Activated naive CD8-positive, alpha-beta T cell treated with anti-CD3 and anti-CD28 coated beads, Interleukin-2, amount 50 U/mL, for 24 hours (primary cell): Measurements from ENCODE around the gene CLN5.
"Not testable (repeated sequence)": the region's sequence is repeated elsewhere in the genome, so short reads cannot be mapped to it uniquely, and the experiment has no call there.

Experiments used
- ATAC-seq: fragments of 150-1000 bp; cut with Tn5 transposase; one replicate; pipeline ENCODE4 v1.10.0; 2021
- DNase-seq: peaks from one replicate; pipeline ENCODE4 v3.0.0; 2021
- H3K27ac Mint-ChIP-seq: one replicate; pipeline ENCODE4 v1.8.0; 2021; ENCODE audit warnings: mild to moderate bottlenecking, mixed read lengths
- H3K27me3 Mint-ChIP-seq: one replicate; pipeline ENCODE4 v1.8.0; 2021; ENCODE audit warnings: mixed read lengths
- H3K36me3 Mint-ChIP-seq: one replicate; pipeline ENCODE4 v1.8.0; 2021; ENCODE audit warnings: low read depth, mixed read lengths
- H3K4me1 Mint-ChIP-seq: one replicate; pipeline ENCODE4 v1.8.0; 2021; ENCODE audit warnings: mixed read lengths
- H3K4me3 Mint-ChIP-seq: one replicate; pipeline ENCODE4 v1.8.0; 2021; ENCODE audit warnings: mild to moderate bottlenecking, moderate library complexity, mixed read lengths
- H3K9me3 Mint-ChIP-seq: one replicate; pipeline ENCODE4 v1.8.0; 2021; ENCODE audit warnings: mixed read lengths

The CLN5 gene

GRCh38 chr13:76991796-76992547 lies at the start of gene CLN5:
Gene CLN5 (plus strand): TSS chr13:76992081. CDS start chr13:76992099, 18 bp downstream.
- peaks cover 39% of the 10 kb centered on the region for H3K4me1 Mint-ChIP-seq
- peak within 1 kb of the TSS; percentile 93 for H3K27ac Mint-ChIP-seq
- peaks cover 16% of the 10 kb centered on the region for H3K36me3 Mint-ChIP-seq
- peaks cover 7% of the 10 kb centered on the region for H3K27me3 Mint-ChIP-seq
- ATAC-seq (peak; percentile 94), DNase-seq (peak; percentile 93)
- H3K9me3 Mint-ChIP-seq: no peaks in the 10 kb centered on the region
- peak within 1 kb of the TSS; percentile 95 for H3K4me3 Mint-ChIP-seq

DNA sequence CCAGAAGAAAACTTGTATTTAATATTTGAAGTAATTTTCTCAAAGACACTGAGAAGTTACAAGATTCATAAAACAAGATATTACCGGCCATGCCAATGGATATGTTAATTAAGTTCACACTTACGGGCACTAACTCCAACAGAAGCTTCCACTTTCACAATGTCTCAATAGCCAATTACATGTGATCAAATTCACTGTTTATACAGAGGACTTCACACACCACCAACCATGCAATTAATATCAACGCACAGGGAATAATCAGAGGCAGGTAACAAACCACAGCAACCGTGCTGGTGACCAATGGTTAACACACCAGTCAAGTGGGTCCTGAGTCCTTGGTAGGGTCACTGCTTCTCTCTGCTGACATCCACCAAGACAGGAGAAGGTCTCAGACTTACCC lies 49.5 kb upstream of the CLN5 start:
- H3K27ac Mint-ChIP-seq: no peak overlapping the region
- no peak overlapping the region for H3K4me3 Mint-ChIP-seq
- ATAC-seq (no peak), DNase-seq (no peak)
- H3K9me3 Mint-ChIP-seq: peaks cover 4% of the 10 kb centered on the region
- H3K27me3 Mint-ChIP-seq: no peaks in the 10 kb centered on the region
- H3K36me3 Mint-ChIP-seq: no peaks in the 10 kb centered on the region
- H3K4me1 Mint-ChIP-seq: no peaks in the 10 kb centered on the region

DNA sequence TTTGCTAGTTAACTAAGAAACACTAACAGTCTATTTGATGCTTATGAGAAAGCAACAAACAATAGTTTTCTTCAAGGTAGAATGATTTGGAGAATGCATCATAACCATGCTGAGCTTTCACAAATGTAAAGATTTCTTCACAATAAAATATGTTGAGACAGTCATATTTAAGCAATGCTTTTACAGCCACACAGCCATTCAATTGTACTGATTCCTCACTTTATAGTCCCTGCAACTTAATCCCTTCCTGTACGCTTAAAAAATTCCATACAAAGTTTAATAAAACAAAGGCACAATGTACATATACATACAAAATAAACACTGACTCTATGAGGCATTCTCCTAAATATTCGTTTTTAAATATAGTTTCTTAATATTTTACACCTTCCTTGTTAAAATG lies 48.2 kb upstream of the CLN5 start:
- ATAC-seq: no peak
- Mint-ChIP-seq H3K4me3 (no peak overlapping the region), H3K4me1 (no peaks in the 10 kb centered on the region), H3K36me3 (no peaks in the 10 kb centered on the region), H3K9me3 (peaks cover 4% of the 10 kb centered on the region), H3K27ac (no peak overlapping the region), H3K27me3 (no peaks in the 10 kb centered on the region)
- no peak for DNase-seq

DNA sequence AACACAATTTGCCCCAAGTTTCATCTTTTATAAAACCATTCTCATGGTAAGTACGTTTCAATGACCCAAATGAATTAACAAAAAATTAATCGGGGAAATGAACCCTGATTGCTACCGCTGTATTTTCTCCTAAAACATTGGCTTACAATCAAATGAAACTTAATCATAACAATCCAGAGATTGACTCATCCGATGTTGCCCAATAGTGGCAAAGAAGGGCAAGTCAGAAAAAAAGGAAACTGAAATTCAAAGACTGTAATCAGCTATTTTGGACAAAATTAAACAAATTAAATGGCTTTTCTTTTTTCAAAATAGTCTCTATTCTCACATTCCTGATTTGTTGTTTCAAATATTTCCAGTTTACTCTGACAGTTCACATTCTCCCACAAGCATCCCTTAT lies 47.4 kb upstream of the CLN5 start:
- DNase-seq (no peak), ATAC-seq (no peak)
- H3K27ac Mint-ChIP-seq: no peak overlapping the region
- no peaks in the 10 kb centered on the region for H3K27me3 Mint-ChIP-seq
- no peaks in the 10 kb centered on the region for H3K4me1 Mint-ChIP-seq
- no peaks in the 10 kb centered on the region for H3K36me3 Mint-ChIP-seq
- H3K4me3 Mint-ChIP-seq: no peak overlapping the region
- peaks cover 4% of the 10 kb centered on the region for H3K9me3 Mint-ChIP-seq

GRCh38 chr13:76948149-76948548 lies 43.7 kb upstream of the CLN5 start, which contains the start of gene ACOD1:
Gene ACOD1 (plus strand): TSS chr13:76948511. CDS start chr13:76948559, 48 bp downstream.
- H3K4me1 Mint-ChIP-seq: no peaks in the 10 kb centered on the region
- no peaks in the 10 kb centered on the region for H3K36me3 Mint-ChIP-seq
- H3K4me3 Mint-ChIP-seq: no peak within 1 kb of the TSS
- DNase-seq: no peak
- no peak within 1 kb of the TSS for H3K27ac Mint-ChIP-seq
- peaks cover 4% of the 10 kb centered on the region for H3K9me3 Mint-ChIP-seq
- peaks cover 12% of the 10 kb centered on the region for H3K27me3 Mint-ChIP-seq
- no peak for ATAC-seq

- no peak for ATAC-seq
- no peaks in the 10 kb centered on the region for H3K36me3 Mint-ChIP-seq
- DNase-seq: no peak
- H3K9me3 Mint-ChIP-seq: peaks cover 4% of the 10 kb centered on the region
- H3K4me1 Mint-ChIP-seq: no peaks in the 10 kb centered on the region
- no peak overlapping the region for H3K27ac Mint-ChIP-seq
- peaks cover 18% of the 10 kb centered on the region for H3K27me3 Mint-ChIP-seq
- H3K4me3 Mint-ChIP-seq: no peak overlapping the region
These were observed 41.8 kb upstream of the CLN5 start for GRCh38 chr13:76950101-76950500.

- ATAC-seq (no peak), DNase-seq (no peak)
- Mint-ChIP-seq H3K4me1 (no peaks in the 10 kb centered on the region), H3K36me3 (no peaks in the 10 kb centered on the region), H3K9me3 (peaks cover 9% of the 10 kb centered on the region), H3K27ac (no peak overlapping the region), H3K27me3 (peaks cover 18% of the 10 kb centered on the region), H3K4me3 (no peak overlapping the region)
These were observed 37.9 kb upstream of the CLN5 start for GRCh38 chr13:76953968-76954367.

GRCh38 chr13:76954538-76954937 lies 37.3 kb upstream of the CLN5 start:
- H3K36me3 Mint-ChIP-seq: no peaks in the 10 kb centered on the region
- ATAC-seq (no peak), DNase-seq (no peak)
- H3K27me3 Mint-ChIP-seq: peaks cover 18% of the 10 kb centered on the region
- no peak overlapping the region for H3K4me3 Mint-ChIP-seq
- no peak overlapping the region for H3K27ac Mint-ChIP-seq
- H3K4me1 Mint-ChIP-seq: no peaks in the 10 kb centered on the region
- H3K9me3 Mint-ChIP-seq: peaks cover 13% of the 10 kb centered on the region

DNA sequence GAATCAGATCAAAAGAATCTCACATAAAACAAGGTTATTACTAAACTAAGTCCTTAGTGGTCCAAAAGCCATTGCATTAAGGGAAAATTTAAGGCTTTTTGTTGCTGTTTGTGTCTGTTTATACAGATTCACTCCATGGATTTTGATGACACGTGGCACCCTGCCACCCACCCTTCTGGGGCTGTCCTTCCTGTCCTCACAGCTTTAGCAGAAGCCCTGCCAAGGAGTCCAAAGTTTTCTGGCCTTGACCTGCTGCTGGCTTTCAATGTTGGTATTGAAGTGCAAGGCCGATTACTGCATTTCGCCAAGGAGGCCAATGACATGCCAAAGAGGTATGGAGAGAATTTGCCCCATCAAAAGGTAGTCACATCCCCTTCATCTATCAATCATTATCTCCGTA lies 36.7 kb upstream of the CLN5 start:
- Mint-ChIP-seq H3K4me3 (no peak overlapping the region), H3K4me1 (no peaks in the 10 kb centered on the region), H3K9me3 (peaks cover 15% of the 10 kb centered on the region), H3K27me3 (peaks cover 18% of the 10 kb centered on the region), H3K27ac (no peak overlapping the region), H3K36me3 (peaks cover 2% of the 10 kb centered on the region)
- DNase-seq (no peak), ATAC-seq (no peak)

DNA sequence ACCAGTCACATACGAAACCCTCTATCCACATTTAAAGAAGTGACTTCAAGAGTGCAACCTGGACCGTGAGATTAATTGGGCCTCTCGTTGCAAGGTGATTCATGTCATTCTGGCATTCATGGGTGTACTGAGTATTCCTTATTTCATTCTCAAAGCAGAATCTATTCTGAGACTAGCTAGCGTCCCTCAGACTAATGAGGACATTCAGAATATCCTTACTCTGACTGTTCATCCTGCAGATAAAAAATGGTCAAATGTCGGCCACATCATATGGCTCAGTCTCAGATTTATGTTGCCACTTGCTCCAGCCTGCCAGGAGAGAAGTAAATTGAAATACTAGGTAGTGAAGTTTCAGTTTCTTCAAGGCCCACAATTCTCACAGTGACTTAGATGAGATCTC lies 36.2 kb upstream of the CLN5 start:
- H3K27ac Mint-ChIP-seq: no peak overlapping the region
- DNase-seq (no peak), ATAC-seq (no peak)
- H3K4me1 Mint-ChIP-seq: no peaks in the 10 kb centered on the region
- H3K4me3 Mint-ChIP-seq: no peak overlapping the region
- peaks cover 20% of the 10 kb centered on the region for H3K9me3 Mint-ChIP-seq
- peaks cover 14% of the 10 kb centered on the region for H3K27me3 Mint-ChIP-seq
- H3K36me3 Mint-ChIP-seq: peaks cover 3% of the 10 kb centered on the region

DNA sequence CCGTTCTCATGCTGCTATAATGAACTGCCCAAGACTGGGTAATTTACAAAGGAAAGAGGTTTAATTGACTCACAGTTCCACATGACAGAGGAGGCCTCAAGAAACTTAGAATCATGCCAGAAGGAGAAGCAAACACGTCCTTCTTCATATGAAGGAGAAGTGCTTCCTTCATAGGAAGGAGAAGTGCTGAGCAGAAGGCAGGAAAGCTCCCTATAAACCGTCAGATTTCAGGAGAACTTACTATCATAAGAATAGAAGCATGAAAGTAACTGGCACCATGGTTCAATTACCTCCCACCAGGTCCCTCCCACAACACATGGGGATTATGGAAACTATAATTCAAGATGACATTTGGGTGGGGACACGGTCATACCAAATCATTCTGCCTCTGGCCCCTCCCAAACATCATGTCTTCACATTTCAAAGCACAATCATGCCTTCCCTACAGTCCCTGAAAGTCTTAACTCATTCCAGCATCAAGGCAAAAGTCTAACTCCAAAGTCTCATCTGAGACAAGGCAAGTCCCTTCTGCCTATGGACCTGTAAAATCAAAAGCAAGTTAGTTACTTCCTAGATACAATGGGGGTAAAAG lies 32.9 kb upstream of the CLN5 start:
- no peaks in the 10 kb centered on the region for H3K4me1 Mint-ChIP-seq
- DNase-seq (no peak), ATAC-seq (no peak)
- peaks cover 4% of the 10 kb centered on the region for H3K36me3 Mint-ChIP-seq
- H3K27ac Mint-ChIP-seq: no peak overlapping the region
- peaks cover 28% of the 10 kb centered on the region for H3K9me3 Mint-ChIP-seq
- no peaks in the 10 kb centered on the region for H3K27me3 Mint-ChIP-seq
- H3K4me3 Mint-ChIP-seq: no peak overlapping the region

- H3K27ac Mint-ChIP-seq, DNase-seq, H3K36me3 Mint-ChIP-seq, ATAC-seq, H3K27me3 Mint-ChIP-seq, H3K4me1 Mint-ChIP-seq, H3K4me3 Mint-ChIP-seq: not testable (repeated sequence)
- peaks cover 28% of the 10 kb centered on the region for H3K9me3 Mint-ChIP-seq
These were observed 32.1 kb upstream of the CLN5 start for GRCh38 chr13:76959734-76960133.

DNA sequence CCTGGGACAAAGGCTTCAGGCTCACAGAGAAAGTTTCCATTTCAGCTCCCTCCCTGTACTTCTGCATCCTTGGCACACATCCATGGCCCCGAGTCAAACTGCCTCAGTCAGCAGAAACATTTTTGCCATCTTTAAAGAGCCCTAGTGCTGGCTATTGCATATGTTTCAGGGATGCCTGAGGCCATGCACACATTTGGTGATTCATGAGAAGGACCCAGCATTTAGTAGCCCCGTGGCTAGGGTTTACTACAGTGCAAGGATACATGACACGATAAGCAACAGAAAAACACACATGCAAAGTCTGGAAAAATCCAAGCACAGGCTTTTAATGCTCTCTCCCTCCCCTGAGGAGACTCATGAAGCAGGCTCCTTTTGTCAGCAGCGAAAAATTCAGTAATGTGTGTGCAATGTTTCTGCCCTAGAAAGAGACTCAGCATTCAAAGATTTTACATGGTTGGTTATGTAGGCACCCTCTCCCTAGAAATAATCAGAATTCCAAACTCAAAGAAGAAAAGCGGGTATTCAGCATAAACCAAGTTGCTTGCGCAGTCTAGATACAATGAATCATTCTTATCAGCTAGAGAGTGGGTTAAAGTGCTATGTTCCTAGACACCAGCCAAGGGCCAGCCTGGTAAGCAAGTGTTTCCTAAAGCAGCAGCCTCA lies 26.0 kb upstream of the CLN5 start:
- DNase-seq (no peak), ATAC-seq (no peak)
- Mint-ChIP-seq H3K27ac (no peak overlapping the region), H3K9me3 (peaks cover 6% of the 10 kb centered on the region), H3K36me3 (no peaks in the 10 kb centered on the region), H3K4me1 (no peaks in the 10 kb centered on the region), H3K27me3 (peaks cover 6% of the 10 kb centered on the region), H3K4me3 (no peak overlapping the region)

GRCh38 chr13:76967031-76967430 lies 24.9 kb upstream of the CLN5 start:
- Mint-ChIP-seq H3K27ac (no peak overlapping the region), H3K4me1 (no peaks in the 10 kb centered on the region), H3K9me3 (no peaks in the 10 kb centered on the region), H3K36me3 (no peaks in the 10 kb centered on the region), H3K27me3 (peaks cover 6% of the 10 kb centered on the region), H3K4me3 (no peak overlapping the region)
- ATAC-seq (no peak), DNase-seq (no peak)

- no peak overlapping the region for H3K4me3 Mint-ChIP-seq
- H3K27me3 Mint-ChIP-seq: peaks cover 11% of the 10 kb centered on the region
- H3K9me3 Mint-ChIP-seq: no peaks in the 10 kb centered on the region
- DNase-seq: no peak
- H3K4me1 Mint-ChIP-seq: no peaks in the 10 kb centered on the region
- no peaks in the 10 kb centered on the region for H3K36me3 Mint-ChIP-seq
- ATAC-seq: no peak
- H3K27ac Mint-ChIP-seq: no peak overlapping the region
These were observed 23.8 kb upstream of the CLN5 start for GRCh38 chr13:76968041-76968440.
